GM18508 (cell line): ENCODE results near the gene EGFR.
"Not testable (repeated sequence)": the region's sequence is repeated elsewhere in the genome, so short reads cannot be mapped to it uniquely, and the experiment has no call there.

Experiments used
- ATAC-seq: cut with Tn5 transposase; IDR thresholded peaks from one replicate; pipeline ENCODE4 v1.9.1; 2021; ENCODE audit warnings: moderate number of reproducible peaks; ENCODE audit not compliant: insufficient read depth, unreplicated experiment

EGFR gene

DNA sequence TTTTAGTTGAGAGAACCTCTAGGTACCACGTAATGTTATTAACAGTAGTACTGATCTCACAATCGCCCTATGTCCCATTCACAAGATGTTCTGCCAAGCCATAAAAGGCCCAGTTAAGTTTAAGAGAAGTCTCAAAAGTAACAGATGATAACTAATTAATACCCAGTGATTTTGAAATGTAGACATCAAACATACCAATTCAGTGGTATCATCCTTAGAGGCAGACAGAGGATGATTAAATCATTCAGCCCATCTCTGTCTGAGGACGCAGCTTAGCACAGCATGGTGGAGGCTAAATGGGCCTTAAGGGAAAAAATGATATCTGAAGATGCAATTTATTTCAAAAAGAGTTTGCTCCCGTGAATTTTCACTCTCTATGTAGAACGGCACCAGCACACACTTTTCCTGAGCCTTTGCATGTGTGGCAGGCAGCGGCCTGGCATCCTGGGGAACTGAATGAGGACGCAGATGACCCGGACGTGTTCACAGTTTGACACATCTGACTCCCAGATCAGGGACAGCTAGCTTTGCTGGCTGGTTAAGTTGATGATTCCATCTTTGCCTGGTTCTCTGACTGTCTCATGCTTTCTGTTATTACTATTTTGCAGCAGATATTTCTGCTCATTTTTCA, 13.4 kb downstream of the EGFR start:
- ATAC-seq, result no peak

DNA sequence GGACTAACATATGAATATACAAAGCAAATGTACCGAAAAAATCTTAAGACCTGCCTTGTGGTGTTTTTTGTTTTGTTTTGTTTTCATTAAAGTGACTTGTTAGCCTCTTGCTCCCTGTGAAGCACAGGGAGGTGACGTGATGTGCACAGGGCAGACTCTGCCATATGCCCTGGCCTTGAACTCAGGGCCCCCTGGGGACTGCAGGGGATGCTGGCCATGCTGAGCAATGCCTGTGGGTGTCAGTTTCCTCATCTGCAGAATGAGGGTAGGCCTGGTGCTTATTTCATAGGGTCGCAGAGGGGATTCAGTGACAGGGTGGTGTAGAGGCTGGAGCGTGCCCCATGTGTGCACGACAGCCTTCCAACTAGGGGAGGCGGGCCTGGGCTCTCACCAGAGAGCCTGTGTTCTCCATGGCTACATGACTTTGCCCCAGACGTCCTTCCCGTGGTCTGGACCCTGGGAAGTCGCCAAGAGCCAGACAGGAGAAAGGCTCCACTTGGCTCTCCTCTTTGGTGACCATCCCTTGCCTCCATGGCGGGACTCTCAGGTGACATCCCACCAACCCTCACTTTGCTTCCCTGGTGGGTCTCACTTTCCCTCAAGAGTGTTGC, 14.5 kb downstream of the EGFR start:
- no peak for ATAC-seq

DNA sequence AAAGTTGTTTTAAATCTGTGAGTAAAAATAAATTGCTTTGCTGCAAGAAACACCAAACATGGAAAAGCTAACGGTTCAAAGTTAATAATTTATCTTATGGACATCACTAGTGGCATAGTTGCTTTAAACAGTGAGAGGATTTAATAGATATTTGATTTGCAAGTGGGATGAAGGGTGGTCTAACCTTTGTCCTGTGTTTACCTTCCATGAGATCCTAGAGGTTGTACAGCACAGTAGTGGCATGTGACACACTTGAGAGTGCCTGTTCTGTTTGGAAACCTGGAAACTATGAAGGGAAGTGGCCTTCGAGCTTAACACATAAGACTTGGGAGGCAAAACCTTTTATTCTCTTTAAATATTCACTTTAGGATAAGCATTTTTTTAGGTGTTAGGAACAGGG, 16.0 kb downstream of the EGFR start:
- ATAC-seq, result no peak

DNA sequence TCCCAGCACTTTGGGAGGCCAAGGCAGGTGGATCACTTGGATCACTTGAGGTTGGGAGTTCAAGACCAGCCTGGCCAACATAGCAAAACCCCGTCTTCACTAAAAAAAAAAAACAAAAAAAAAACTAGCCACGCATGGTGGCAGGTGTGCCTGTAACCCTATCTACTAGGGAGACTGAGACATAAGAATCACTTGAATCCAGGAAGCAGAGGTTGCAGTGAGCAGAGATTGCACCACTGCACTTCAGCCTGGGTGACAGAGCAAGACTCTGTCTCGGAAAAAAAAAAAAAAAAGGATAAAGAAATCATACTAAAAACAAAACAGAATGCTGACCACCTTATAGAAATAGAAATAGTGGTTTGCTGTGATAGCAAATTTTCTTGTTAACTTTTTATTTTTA, 16.6 kb downstream of the EGFR start:
- not testable (repeated sequence) for ATAC-seq

DNA sequence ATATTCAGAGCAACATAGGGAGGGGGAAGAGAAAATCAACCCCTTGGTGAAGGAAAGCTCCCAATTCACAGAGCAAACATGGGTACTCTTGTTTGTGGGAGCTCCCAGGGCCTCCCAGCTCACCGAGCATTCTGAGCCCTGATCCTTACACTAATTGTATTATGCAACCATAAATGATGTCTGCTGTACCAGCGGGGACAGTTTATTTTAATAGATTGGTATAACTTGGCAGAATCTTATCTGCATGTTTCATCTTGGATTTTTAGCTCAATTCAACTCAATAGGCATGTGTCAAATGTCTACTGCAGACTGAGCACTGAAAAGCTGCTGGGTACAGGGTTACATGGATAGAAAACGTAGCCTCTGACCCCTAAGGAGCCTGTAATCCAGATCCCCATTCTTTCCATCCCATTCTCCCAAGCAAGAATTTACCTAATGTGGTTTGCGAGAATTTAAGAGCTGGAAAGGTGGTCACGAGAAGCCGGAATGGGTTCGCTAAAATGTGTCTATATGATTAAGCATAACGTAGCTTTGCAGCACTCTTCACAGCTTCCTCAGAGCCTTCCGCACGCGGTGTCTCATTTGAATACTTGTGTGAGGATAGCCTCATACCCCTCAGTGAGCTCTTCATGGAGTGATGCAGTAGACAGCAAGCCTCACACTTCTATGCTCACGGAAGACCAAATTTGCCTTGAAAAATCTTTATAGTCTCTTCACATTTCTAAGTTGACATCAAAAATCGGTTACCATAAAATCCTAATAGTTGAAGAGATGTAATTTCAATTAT, 18.3 kb downstream of the EGFR start:
- no peak for ATAC-seq

DNA sequence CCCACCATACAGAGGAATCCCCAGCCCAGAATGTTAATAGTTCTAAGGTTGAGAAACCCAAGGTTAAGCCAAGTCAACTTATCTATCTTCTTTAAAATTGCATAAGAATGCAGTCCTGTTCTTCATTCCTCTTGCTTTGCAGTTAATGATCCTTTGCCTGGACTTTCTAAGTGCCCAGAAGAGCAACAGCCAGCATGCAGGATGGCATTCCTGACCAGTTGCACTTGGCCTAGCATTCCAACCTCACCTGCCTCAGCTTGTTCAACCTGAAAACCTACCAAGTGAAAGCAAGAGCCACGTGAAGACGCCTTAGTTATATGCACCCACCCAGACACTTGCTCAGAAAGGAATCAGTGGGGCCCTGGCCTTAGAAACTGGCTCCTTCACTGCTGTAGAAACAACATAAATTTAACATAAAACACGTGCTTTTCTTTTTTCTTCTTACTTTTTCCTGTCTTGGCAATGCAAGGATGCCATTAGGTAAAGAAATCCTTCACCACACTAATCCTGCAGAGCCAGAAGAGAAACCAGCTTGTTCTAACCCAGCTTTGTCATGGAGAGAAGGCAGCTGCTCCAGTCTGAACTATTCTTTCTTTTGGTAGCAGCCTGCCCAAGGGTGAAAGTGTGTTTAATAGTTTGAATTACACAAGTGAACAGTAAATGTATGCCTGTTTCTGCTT, 25.0 kb downstream of the EGFR start:
- ATAC-seq, result no peak

DNA sequence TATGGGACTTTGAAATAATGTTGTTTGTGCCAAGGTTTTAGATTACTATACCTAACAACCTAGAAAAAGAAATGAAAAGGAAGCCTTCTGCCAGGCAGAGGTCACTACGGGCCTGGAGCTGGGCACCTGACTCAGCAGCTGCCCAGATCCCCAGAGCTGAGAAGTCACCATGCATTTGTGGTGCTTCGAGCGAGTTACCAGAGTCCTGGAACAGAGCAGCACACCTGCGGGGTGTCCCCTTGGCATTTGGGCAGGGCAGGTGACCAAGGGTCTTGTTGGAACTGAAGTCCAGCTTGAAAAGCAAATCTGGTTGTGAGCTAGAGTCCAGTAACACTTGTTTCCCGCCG, 25.5 kb downstream of the EGFR start:
- no peak for ATAC-seq

DNA sequence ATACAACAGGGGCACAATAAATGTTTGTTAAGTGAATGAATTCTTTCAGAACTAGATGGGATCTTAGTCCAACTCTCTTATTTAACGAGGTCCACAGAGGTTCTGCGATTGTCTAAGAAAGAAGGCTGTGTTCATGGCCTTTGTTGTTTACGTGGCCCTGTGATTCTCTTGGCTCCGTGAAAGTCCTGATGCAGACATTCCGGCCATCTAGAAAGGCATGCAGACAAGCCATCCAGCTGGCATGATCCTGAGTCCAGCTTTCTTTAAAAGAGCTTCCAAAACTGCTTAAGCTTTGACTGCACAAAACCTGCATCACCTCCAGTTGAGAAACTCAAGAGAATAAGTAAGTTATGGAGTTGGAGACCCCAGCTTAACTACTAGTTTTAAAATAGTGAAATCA, 26.0 kb downstream of the EGFR start:
- no peak for ATAC-seq

DNA sequence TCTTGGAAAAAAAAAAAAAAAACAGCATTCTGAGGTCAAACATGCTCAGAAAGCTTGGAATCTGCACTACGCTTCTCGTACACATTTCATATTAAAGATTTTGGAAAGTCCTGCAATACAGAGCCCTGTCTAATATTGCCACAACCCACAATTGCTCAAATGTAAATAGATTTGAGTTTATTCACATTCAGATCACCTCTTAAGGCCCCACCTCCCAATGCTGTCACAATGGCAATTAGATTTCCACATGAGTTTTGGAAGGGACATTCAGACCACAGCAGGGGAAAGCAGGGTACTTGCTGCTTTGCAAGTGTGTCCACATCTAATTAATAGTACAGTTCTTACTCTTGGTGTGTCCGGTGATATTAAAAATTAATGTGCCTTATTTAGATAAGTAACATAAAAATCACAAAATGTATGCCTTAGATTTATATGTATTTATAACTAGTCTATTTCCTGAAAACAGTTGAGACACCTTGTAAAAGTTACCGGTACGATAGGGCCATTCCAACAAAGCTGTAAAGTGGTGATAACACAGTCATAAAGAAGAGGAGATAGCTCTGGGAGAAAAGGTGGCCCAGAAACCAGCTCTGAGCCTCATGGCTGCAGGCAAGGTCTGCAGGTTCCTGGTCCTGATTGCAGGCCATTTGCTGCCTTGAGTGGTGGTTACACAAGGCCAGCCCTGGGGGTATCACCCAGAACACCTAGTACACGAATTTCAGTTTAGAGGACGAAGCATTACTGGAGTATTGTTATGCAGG, 27.9 kb downstream of the EGFR start:
- ATAC-seq, result no peak

DNA sequence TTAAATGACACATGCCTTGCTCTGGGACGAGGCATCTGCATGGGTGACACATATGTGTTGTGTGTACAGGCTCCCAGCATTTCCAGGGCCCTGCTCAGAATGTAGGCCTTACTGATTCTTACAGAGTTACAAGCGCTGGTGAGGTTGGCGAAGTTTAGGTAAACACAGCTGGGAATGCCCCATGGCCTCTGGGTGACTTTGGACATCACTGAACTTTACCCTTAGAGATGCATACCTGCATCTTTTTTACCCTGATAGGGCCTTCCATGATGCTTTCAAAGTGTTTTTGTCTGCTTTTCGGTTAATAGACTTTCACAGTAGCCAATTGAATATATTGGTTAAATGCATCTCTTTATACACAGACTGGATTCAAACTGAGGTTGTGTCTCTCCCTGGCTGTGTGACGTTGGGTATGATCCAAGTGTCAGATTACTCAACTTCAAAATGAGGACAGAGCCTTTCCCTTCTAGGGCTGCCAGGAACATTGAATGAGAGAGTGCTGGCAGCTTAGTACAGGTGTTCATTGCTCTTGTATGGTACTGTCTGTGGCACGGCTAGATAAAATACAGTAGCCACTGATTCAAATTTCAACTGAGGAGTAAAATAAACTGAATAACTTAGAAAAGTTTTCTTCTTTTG, 29.5 kb downstream of the EGFR start:
- no peak for ATAC-seq

DNA sequence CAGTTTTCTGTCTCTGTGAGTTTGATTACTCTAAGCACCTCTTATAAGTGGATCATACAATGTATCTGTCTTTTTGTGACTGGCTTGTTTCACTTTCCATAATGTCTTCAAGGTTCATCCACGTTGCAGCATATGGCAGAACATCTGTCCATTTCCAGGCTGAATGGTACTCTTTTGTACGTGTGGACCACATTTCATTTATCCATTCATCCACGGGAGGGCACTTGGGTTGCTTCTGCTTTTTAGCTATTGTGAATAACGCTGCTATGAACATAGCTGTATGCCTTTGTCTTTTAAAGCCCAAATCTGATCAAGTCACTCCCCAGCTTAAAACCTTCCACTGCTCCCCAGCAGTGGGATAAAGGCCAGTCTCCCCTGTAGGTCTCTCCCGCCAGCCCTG, 31.5 kb downstream of the EGFR start:
- ATAC-seq, result no peak

DNA sequence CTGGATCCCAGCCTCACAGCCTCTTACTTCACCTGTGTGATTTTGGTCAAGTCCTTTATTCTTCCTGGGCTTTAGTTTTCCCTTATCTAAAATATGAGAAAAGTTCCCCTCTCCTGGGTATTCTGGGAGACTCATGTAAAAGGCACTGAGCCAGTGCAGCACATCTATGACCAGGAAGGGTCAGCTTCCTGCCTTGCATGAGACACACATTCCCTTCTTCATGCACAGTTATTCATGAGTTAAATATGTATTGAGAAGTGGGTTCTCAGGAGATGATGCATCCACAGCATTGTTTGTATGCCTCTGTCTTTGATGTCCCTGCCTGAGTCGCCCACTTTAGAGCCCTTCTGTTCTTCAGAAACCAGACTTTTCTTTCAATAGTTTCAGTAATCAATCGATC, 33.3 kb downstream of the EGFR start:
- ATAC-seq, result no peak

DNA sequence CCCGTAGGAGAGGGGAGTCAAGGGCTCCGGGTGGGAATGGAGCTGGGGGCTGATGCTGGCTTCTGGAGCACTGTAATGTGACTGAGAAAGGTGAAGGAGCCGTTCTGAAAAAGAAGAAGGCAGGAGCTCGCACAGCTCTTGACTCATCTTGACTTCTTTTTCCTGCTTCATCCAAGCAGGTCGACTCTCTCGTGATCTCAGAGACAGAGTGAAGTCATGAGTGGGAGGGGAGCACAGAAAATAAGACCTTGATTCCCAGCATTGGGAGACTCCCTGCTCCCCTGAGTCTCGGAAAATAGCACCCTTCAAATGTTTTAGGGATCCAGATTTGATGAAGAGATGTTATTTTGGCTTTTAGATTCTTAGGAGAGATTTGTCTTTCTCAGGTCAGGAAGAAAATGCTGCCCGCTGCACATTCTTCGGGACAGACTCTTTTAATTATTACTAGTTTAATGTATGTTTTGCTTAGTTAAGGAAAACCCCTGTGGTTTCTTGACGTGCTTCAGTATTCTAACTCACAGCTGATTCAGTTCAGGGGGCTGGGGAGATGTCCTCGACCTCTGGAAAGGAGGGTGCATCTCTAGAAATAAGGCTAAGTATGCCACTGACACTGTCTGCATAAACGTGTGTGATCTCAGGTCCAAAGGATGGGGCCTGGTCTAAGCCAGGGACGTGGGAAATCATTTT, 34.1 kb downstream of the EGFR start:
- ATAC-seq, result no peak

DNA sequence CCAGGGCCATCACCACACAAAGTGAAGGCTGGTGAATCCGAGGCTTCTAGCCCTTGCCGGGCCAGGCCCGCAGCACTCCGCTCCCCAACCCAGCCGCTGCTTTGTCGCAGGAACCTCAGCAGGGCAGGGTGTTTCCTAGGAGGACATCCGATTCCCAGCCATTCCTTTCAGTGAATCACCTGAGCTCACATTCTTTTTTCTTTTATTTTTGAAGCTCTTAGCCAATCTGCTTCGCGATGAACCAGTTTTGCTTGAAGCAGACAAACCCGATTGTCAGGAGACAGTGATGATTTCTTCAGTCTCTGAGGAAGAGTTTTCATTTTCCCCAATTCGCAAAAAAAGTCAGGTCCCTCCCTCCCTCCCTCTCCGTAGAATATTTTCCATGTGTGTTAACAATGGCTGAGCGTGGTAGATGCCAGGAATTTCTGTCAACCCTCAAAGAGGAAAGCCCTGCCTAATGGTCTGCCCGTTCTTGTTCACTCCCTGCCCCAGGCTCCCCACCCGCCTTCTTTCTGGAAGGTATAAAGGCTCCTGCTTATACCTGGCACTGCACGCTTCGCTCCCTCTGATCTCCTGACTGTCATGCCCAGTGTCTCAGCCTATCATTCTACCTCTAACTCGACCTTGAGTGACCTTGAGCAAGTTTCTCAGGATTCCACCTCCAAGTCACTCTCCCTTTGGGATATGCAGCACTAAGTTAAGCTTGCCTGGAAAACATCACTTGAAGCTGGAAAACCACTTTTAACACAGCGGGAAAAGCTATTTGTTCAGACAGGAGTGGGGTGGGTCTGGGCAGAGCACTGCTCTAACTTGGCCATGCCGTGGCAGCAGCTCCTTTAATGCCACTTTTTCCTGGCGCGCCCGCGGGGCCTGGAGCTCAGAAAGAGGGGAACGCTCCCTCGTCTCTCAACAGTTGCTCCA, 35.1 kb downstream of the EGFR start:
- ATAC-seq, result no peak

DNA sequence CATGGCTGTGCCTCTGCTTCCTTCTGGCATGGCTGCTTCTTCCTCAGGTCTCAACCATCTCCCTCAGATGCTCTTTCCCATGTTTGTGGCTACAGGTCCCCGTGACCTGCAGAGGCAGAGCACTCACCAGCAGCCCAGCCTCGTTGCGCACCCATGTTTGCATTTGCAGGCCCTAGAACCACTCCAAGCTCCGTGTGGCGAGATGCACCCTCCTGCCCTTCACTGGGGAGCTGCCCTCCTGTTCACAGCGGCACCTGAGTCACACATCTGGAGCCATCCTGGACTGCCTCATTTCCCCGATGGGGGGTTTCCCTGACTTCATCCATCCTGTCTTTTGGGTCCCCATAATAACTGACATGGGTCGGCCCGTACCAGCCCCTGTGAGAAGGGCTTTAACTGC, 35.9 kb downstream of the EGFR start:
- no peak for ATAC-seq

DNA sequence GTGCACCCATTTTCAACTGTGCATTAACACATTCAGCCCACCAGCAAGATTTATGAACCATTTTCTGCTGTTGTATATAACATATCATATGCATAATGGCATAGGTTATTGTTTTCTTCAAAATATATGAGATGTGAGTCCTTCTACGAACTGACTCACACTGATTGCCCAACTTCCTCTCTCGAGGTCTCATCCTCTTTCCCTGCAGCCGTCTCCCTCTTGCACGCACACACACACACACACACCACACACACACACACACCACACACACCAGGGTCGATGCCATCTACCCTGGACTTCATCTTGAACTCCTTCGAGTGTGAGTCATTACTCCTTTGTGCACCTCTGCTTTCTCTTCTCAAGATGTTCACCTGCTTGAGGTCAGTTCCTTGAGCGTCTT, 36.7 kb downstream of the EGFR start:
- no peak for ATAC-seq

DNA sequence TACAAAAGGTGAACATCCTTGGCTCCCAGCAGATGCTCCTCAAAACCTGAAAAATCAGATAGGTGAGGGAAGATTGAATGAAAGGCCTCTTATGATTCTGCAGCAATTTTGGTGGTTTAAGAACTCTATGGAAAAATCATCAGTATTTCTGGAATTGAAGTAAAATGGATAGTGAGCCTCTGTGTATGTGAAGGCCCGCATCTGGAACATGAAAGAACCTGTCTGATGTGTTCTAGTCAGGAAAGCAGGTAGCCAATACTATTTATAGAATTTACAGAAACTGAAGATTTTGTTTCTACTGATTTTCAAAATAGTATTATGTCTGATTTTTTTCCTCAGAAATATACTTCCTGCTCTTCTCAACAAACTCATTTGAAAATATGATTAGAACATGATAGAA, 37.3 kb downstream of the EGFR start:
- no peak for ATAC-seq
